Measurements from ENCODE around the gene OR1K1. TPM values are rescaled to one million over a fixed set of nuclear protein-coding genes. Genes with fewer than 3 reads are reported as not detected.

The OR1K1 gene
- polyA plus RNA-seq (2011; rRNA removed) (not detected in 2 replicates), polyA minus RNA-seq (2011; rRNA and poly(A)+ RNA removed) (not detected in 2 replicates)

- no peak for TF ChIP-seq CTCF (IDR thresholded peaks at IDR 0.05; ENCODE audit: low read depth, low read length)
- no peak for DNase-seq (ENCODE audit: low read depth, low spot score)
- ChIA-PET CTCF (interaction anchor here (2.7 kb wide), 1 partner anchor 10 kb away, joined by 8 read pairs; no protein-coding TSS in a partner anchor), POLR2A (no interaction called here)
- Histone ChIP-seq H3K27me3 (ENCODE audit: control insufficient read depth, insufficient read depth, low read length) (no peaks in the 10 kb centered on the region), H3K9me3 (ENCODE audit: control insufficient read depth, insufficient read depth, low read length) (no peaks in the 10 kb centered on the region; the same call in 1 of the 2 replicates), H3K4me3 (ENCODE audit: low read depth, low read length) (no peak within 1 kb of the TSS), H3K27ac (ENCODE audit: low read depth, low read length) (no peak within 1 kb of the TSS)
These were observed at the start of gene OR1K1 for GRCh38 chr9:122800066-122801060. Gene OR1K1, plus strand, starts transcription at chr9:122800123. Its CDS starts 0 bp downstream, at chr9:122800123.

- POLR2A ChIA-PET = no interaction called here
These were observed 45.1 kb upstream of the OR1K1 start for GRCh38 chr9:122754825-122755224.

GRCh38 chr9:122767817-122768216 is 32.1 kb upstream of the OR1K1 start:
- ChIA-PET POLR2A (no interaction called here), CTCF (no interaction called here)
- Histone ChIP-seq H3K27me3 (ENCODE audit: control insufficient read depth, insufficient read depth, low read length) (no peaks in the 10 kb centered on the region), H3K27ac (ENCODE audit: low read depth, low read length) (no peak overlapping the region), H3K9me3 (ENCODE audit: control insufficient read depth, insufficient read depth, low read length) (peaks cover 6% of the 10 kb centered on the region), H3K4me3 (ENCODE audit: low read depth, low read length) (no peak overlapping the region)
- no peak for DNase-seq (ENCODE audit: low read depth, low spot score)
- no peak for TF ChIP-seq CTCF (IDR thresholded peaks at IDR 0.05; ENCODE audit: low read depth, low read length)

More at GRCh38 chr9:122754825-122755224, 45.1 kb upstream of the OR1K1 start:
- TF ChIP-seq CTCF (IDR thresholded peaks at IDR 0.05; ENCODE audit: low read depth, low read length) = no peak
- CTCF ChIA-PET = no interaction called here
- Histone ChIP-seq H3K4me3 (ENCODE audit: low read depth, low read length) (no peak overlapping the region), H3K27me3 (ENCODE audit: control insufficient read depth, insufficient read depth, low read length) (no peaks in the 10 kb centered on the region), H3K9me3 (ENCODE audit: control insufficient read depth, insufficient read depth, low read length) (no peaks in the 10 kb centered on the region), H3K27ac (ENCODE audit: low read depth, low read length) (no peak overlapping the region)
- DNase-seq (ENCODE audit: low read depth, low spot score) = no peak

- ChIA-PET CTCF (interaction anchor here (0.5 to 1.5 kb wide), 2 partner anchors 33 to 215 kb away, joined by 3 read pairs; no protein-coding TSS in a partner anchor), POLR2A (interaction anchor here (0.6 kb wide), 2 partner anchors 42 to 441 kb away, joined by 6 to 9 read pairs; no protein-coding TSS in a partner anchor)
- Histone ChIP-seq H3K4me3 (ENCODE audit: low read depth, low read length) (no peak overlapping the region), H3K27me3 (ENCODE audit: control insufficient read depth, insufficient read depth, low read length) (no peaks in the 10 kb centered on the region), H3K9me3 (ENCODE audit: control insufficient read depth, insufficient read depth, low read length) (no peaks in the 10 kb centered on the region), H3K27ac (ENCODE audit: low read depth, low read length) (no peak overlapping the region)
- no peak for DNase-seq (ENCODE audit: low read depth, low spot score)
- no peak for TF ChIP-seq CTCF (IDR thresholded peaks at IDR 0.05; ENCODE audit: low read depth, low read length)
These were observed 22.9 kb upstream of the OR1K1 start for GRCh38 chr9:122777052-122777451.
